IMR-90 (cell line): ENCODE measurements around the gene PAK1IP1. TPM values are rescaled to one million over a fixed set of nuclear protein-coding genes. Genes with fewer than 3 reads are reported as not detected.

Experiments used
- ATAC-seq: fragments of 200-7000 bp; cut with Tn5 transposase; 2 replicates; pipeline ENCODE4 v1.9.1; 2020; ENCODE audit warnings: low read depth, mild to moderate bottlenecking, moderate library complexity
- BruUV-seq: library from RNA; stranded (reverse); fragments of 400-500 nt; replicated peaks from 2 replicates; lab custom pipeline; 2021; lab: Mats Ljungman, UMichigan
- CTCF ChIA-PET: fragments of 300-600 bp; formaldehyde crosslinking; extraction: SDS; loops from one replicate; lab custom pipeline; 2021; ENCODE audit warnings: antibody characterized with exemption; lab: Yijun Ruan, JAX
- POLR2A ChIA-PET: fragments of 300-600 bp; sonication (Branson Sonifier 250); formaldehyde crosslinking; loops from one replicate; lab custom pipeline; 2022; ENCODE audit warnings: antibody characterized with exemption; ENCODE audit not compliant: unreplicated experiment; lab: Charles Lee
- DNase-seq: peaks from one replicate; pipeline ENCODE4 v3.0.0; 2013
- H2AFZ ChIP-seq: replicated peaks from 2 replicates; pipeline ENCODE3; 2013; ENCODE audit warnings: low read length, mild to moderate bottlenecking; ENCODE audit not compliant: poor library complexity
- H2AK5ac ChIP-seq: 2 replicates; pipeline ENCODE4 v1.6.1; 2013; ENCODE audit warnings: low read depth, low read length, inconsistent platforms
- H2AK9ac ChIP-seq: replicated peaks from 2 replicates; pipeline ENCODE3; 2013; ENCODE audit warnings: mild to moderate bottlenecking, low read depth, low read length, moderate library complexity; ENCODE audit not compliant: poor library complexity
- H2BK120ac ChIP-seq: 2 replicates; pipeline ENCODE4 v1.6.1; 2013; ENCODE audit warnings: low read depth, low read length, inconsistent platforms
- H2BK15ac ChIP-seq: 3 replicates; pipeline ENCODE4 v1.6.1; 2013; ENCODE audit warnings: low read depth, low read length, inconsistent platforms
- H2BK20ac ChIP-seq: 2 replicates; pipeline ENCODE4 v1.6.1; 2013; ENCODE audit warnings: low read depth, mild to moderate bottlenecking, inconsistent platforms, low read length, moderate library complexity
- H2BK5ac ChIP-seq: 2 replicates; pipeline ENCODE4 v1.6.1; 2013; ENCODE audit warnings: mild to moderate bottlenecking, low read depth, low read length, inconsistent platforms; ENCODE audit not compliant: poor library complexity, severe bottlenecking
- H3K14ac ChIP-seq: replicated peaks from 2 replicates; pipeline ENCODE4 v1.6.1; 2013; ENCODE audit warnings: low read depth, low read length, inconsistent platforms
- H3K18ac ChIP-seq: 2 replicates; pipeline ENCODE4 v1.6.1; 2013; ENCODE audit warnings: low read depth, low read length, control low read depth
- H3K23ac ChIP-seq: 2 replicates; pipeline ENCODE4 v1.6.1; 2013; ENCODE audit warnings: low read depth, low read length, inconsistent platforms
- H3K27ac ChIP-seq: 2 replicates; pipeline ENCODE4 v1.5.1; 2013; ENCODE audit warnings: mild to moderate bottlenecking, control low read depth, low read length; ENCODE audit not compliant: insufficient read depth
- H3K27me3 ChIP-seq: 2 replicates; pipeline ENCODE4 v1.6.1; 2013; ENCODE audit warnings: low read length; ENCODE audit not compliant: control insufficient read depth, insufficient read depth
- H3K36me3 ChIP-seq: 2 replicates; pipeline ENCODE4 v1.6.1; 2013; ENCODE audit warnings: low read length, mixed read lengths; ENCODE audit not compliant: control insufficient read depth, insufficient read depth
- H3K4ac ChIP-seq: 2 replicates; pipeline ENCODE4 v1.6.1; 2013; ENCODE audit warnings: low read depth, low read length, inconsistent platforms
- H3K4me1 ChIP-seq: 2 replicates; pipeline ENCODE4 v1.6.1; 2013; ENCODE audit warnings: low read length, mixed read lengths; ENCODE audit not compliant: control insufficient read depth, insufficient read depth
- H3K4me2 ChIP-seq: 2 replicates; pipeline ENCODE4 v1.6.1; 2013; ENCODE audit warnings: low read depth, mild to moderate bottlenecking, control low read depth, low read length, moderate library complexity
- H3K4me3 ChIP-seq: 2 replicates; pipeline ENCODE4 v1.5.1; 2013; ENCODE audit warnings: low read depth, mild to moderate bottlenecking, control low read depth, low read length, moderate library complexity; ENCODE audit not compliant: insufficient read depth
- H3K56ac ChIP-seq: 2 replicates; pipeline ENCODE4 v1.6.1; 2013; ENCODE audit warnings: low read length, inconsistent platforms; ENCODE audit not compliant: insufficient read depth; ENCODE audit errors: extremely low read depth
- H3K79me1 ChIP-seq, 2 experiments: 2 replicates each; pipeline ENCODE4 v1.6.1; 2013; ENCODE audit warnings: low read length in 2 of 2, inconsistent platforms in 1 of 2, low read depth in 1 of 2
- H3K9ac ChIP-seq: 2 replicates; pipeline ENCODE4 v1.6.1; 2013; ENCODE audit warnings: low read depth, low read length, control low read depth
- H3K9me1 ChIP-seq: 2 replicates; pipeline ENCODE4 v1.6.1; 2013; ENCODE audit warnings: low read length, inconsistent platforms; ENCODE audit not compliant: insufficient read depth
- H3K9me3 ChIP-seq: 2 replicates; pipeline ENCODE4 v1.6.1; 2013; ENCODE audit warnings: low read length; ENCODE audit not compliant: control insufficient read depth, insufficient read depth
- H4K20me1 ChIP-seq: 2 replicates; pipeline ENCODE4 v1.6.1; 2013; ENCODE audit warnings: low read length, inconsistent platforms; ENCODE audit not compliant: insufficient read depth
- H4K5ac ChIP-seq: 2 replicates; pipeline ENCODE4 v1.6.1; 2013; ENCODE audit warnings: mild to moderate bottlenecking, low read depth, low read length, control low read depth
- H4K8ac ChIP-seq, 2 experiments: 2 replicates each; pipeline ENCODE4 v1.6.1; 2013; ENCODE audit warnings: low read depth in 2 of 2, low read length in 2 of 2, control low read depth in 1 of 2, inconsistent platforms in 1 of 2
- H4K91ac ChIP-seq: 2 replicates; pipeline ENCODE4 v1.6.1; 2013; ENCODE audit warnings: low read depth, low read length, inconsistent platforms; ENCODE audit not compliant: insufficient read depth
- BHLHE40 ChIP-seq: fragments of 150-350 bp; IDR thresholded peaks from 2 replicates; pipeline ENCODE4 v1.6.1; 2016; ENCODE audit warnings: mild to moderate bottlenecking, low read depth, low read length
- CHD1 ChIP-seq: IDR thresholded peaks from 2 replicates; pipeline ENCODE4 v1.6.1; 2012; ENCODE audit warnings: low read depth, low read length, improper control_type of control experiment
- FOS ChIP-seq: fragments of 150-350 bp; IDR thresholded peaks from 2 replicates; pipeline ENCODE4 v1.6.1; 2016; ENCODE audit warnings: low read depth, low read length
- MAZ ChIP-seq: IDR thresholded peaks from 2 replicates; pipeline ENCODE4 v1.6.1; 2012; ENCODE audit warnings: low read depth, mild to moderate bottlenecking, low read length, improper control_type of control experiment, moderate library complexity, borderline replicate concordance
- NFE2L2 ChIP-seq: fragments of 150-350 bp; IDR thresholded peaks from 2 replicates; pipeline ENCODE4 v1.6.1; 2016; ENCODE audit warnings: low read depth, mild to moderate bottlenecking, low read length
- POLR2A ChIP-seq: IDR thresholded peaks from 2 replicates; pipeline ENCODE4 v1.6.1; 2012; ENCODE audit warnings: mild to moderate bottlenecking, low read depth, low read length
- RAD21 ChIP-seq: IDR thresholded peaks from 2 replicates; pipeline ENCODE4 v1.6.1; 2012; ENCODE audit warnings: low read length, improper control_type of control experiment
- RFX5 ChIP-seq: IDR thresholded peaks from 2 replicates; pipeline ENCODE4 v1.8.0; 2012; ENCODE audit warnings: low read depth, mild to moderate bottlenecking, low read length, moderate library complexity
- WGBS, 2 experiments: methylation state at CpG; one replicate each; pipeline versions ENCODE4 v1.1.5 to v1.1.7; 2013; ENCODE audit warnings: missing lambda C conversion rate in 2 of 2; ENCODE audit not compliant: insufficient read length in 1 of 2; ENCODE audit errors: extremely low coverage in 2 of 2; 5-methylcytosine and 5-hydroxymethylcytosine counted together
- dilution Hi-C: fragments of 300-500 bp; cut with HindIII; formaldehyde crosslinking; loops from one replicate; pipeline ENCODE4 v1.14.3; 2018; ENCODE audit warnings: low sequenced_read_pairs; ENCODE audit not compliant: unreplicated experiment
- in situ Hi-C: fragments of 300-500 bp; cut with MboI; formaldehyde crosslinking; loops from 3 replicates; pipeline ENCODE4 v1.14.3; 2019; ENCODE audit warnings: low sequenced_read_pairs, inconsistent platforms, mixed read lengths
- intact Hi-C: fragments of 100-400 bp; cut with micrococcal nuclease; formaldehyde crosslinking; loops from 2 replicates; pipeline ENCODE4 v1.10.0; 2022
- polyA plus RNA-seq, 3 experiments: library from polyadenylated mRNA; depleted of rRNA; stranded (reverse); fragments of >200 nt; gene quantifications; 2 replicates each; pipeline ENCODE4 v1.2.3, GENCODE V29; 2012; ENCODE audit warnings: low replicate concordance in 1 of 3
- total RNA-seq: library from RNA; depleted of rRNA; stranded (reverse); fragments of >200 nt; gene quantifications from 2 replicates; pipeline ENCODE4 v1.2.3, GENCODE V29; 2012
- TF ChIP-seq, protein P1 (sequence below): fragments of 150-350 bp; IDR thresholded peaks from 2 replicates; pipeline ENCODE4 v1.6.1; 2017; ENCODE audit warnings: mild to moderate bottlenecking, antibody characterized with exemption, low read length, low read depth

PAK1IP1 gene
- total and polyA plus RNA-seq, 2 of the 4 experiments (the other 2 are of a cell fraction): 16.9 to 22.9 TPM

DNA sequence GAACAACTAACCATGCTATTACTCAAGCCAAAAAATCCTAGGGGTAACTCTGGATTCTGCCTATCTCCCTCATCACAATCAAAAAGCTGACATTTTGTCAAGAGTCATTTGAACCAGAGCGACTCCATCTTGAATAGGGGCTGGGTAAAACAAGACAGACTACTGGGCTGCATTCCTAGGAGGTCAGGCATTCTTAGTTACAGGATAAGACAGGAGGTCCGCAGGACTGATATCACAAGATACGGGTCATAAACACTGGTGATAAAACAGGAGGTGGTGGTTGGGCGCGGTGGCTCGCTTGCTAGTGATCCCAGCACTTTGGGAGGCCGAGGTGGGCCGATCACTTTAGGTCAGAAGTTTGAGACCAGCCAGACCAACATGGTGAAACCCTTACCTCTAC, 32.6 kb upstream of the PAK1IP1 start:
- CTCF ChIA-PET: no interaction called here
- POLR2A ChIA-PET: no interaction called here
- H3K23ac ChIP-seq: no peak overlapping the region
- H4K8ac ChIP-seq: no peak overlapping the region
- no peak overlapping the region for H3K4ac ChIP-seq
- H3K9me3 ChIP-seq: no peaks in the 10 kb centered on the region; the same call in 1 of the 2 replicates
- H4K5ac ChIP-seq: no peak overlapping the region
- H3K14ac ChIP-seq: no peak overlapping the region
- H2BK15ac ChIP-seq: no peak overlapping the region
- TF ChIP-seq CHD1: no peak
- no peak for TF ChIP-seq RAD21
- no peak for TF ChIP-seq BHLHE40
- no peak for TF ChIP-seq RFX5
- no peak for TF ChIP-seq FOS
- TF ChIP-seq POLR2A: no peak
- TF ChIP-seq MAZ: no peak
- no peak for TF ChIP-seq NFE2L2
- TF ChIP-seq, protein P1, sequence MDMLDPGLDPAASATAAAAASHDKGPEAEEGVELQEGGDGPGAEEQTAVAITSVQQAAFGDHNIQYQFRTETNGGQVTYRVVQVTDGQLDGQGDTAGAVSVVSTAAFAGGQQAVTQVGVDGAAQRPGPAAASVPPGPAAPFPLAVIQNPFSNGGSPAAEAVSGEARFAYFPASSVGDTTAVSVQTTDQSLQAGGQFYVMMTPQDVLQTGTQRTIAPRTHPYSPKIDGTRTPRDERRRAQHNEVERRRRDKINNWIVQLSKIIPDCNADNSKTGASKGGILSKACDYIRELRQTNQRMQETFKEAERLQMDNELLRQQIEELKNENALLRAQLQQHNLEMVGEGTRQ: no peak
- H2AK9ac ChIP-seq: no peak overlapping the region
- H3K4me1 ChIP-seq: no peaks in the 10 kb centered on the region
- H3K9ac ChIP-seq: no peak overlapping the region
- no peak overlapping the region for H4K91ac ChIP-seq
- H2BK5ac ChIP-seq: no peak overlapping the region
- H2AK5ac ChIP-seq: no peak overlapping the region
- in situ Hi-C loops (no loop called here), intact Hi-C loops (no loop called here), dilution Hi-C loops (no loop called here)
- no peaks in the 10 kb centered on the region for H3K27me3 ChIP-seq
- H3K9me1 ChIP-seq: no peaks in the 10 kb centered on the region
- H2BK20ac ChIP-seq: no peak overlapping the region
- no peak for DNase-seq
- H4K20me1 ChIP-seq: no peaks in the 10 kb centered on the region
- no peak overlapping the region for H3K18ac ChIP-seq
- no peak overlapping the region; the same call in 1 of the 2 replicates for H3K56ac ChIP-seq
- no peaks in the 10 kb centered on the region for H3K79me1 ChIP-seq
- no peak for ATAC-seq
- no peak overlapping the region for H3K27ac ChIP-seq
- no TSS peak for BruUV-seq
- no peaks in the 10 kb centered on the region for H3K36me3 ChIP-seq
- WGBS, 2 experiments: no CpG with 5 or more reads among the region's 8 CpGs
- H3K4me3 ChIP-seq: no peak overlapping the region
- H2AFZ ChIP-seq: no peak overlapping the region
- H3K4me2 ChIP-seq: no peak overlapping the region
- no peak overlapping the region for H2BK120ac ChIP-seq
